Activated naive CD4-positive, alpha-beta T cell treated with anti-CD3 and anti-CD28 coated beads for 36 hours (primary cell): ENCODE measurements around the gene CCDC149. TPM values are rescaled to one million over a fixed set of nuclear protein-coding genes. Genes with fewer than 3 reads are reported as not detected.

Experiments used
- CTCF ChIA-PET: fragments of 350-600 bp; sonication (Branson Sonifier 250); formaldehyde crosslinking; loops from one replicate; lab custom pipeline; 2021; ENCODE audit warnings: antibody characterized with exemption; lab: Charles Lee
- DNase-seq: peaks from one replicate; pipeline ENCODE4 v3.0.0-alpha.2; 2020
- H3K27ac Mint-ChIP-seq: one replicate; pipeline ENCODE4 v1.8.0; 2021; ENCODE audit warnings: mild to moderate bottlenecking, mixed read lengths
- H3K27me3 Mint-ChIP-seq: one replicate; pipeline ENCODE4 v1.8.0; 2021; ENCODE audit warnings: low read depth, mixed read lengths
- H3K36me3 Mint-ChIP-seq: one replicate; pipeline ENCODE4 v1.8.0; 2021; ENCODE audit warnings: low read depth, mixed read lengths
- H3K4me1 Mint-ChIP-seq: one replicate; pipeline ENCODE4 v1.8.0; 2021; ENCODE audit warnings: low read depth, mixed read lengths
- H3K4me3 Mint-ChIP-seq: one replicate; pipeline ENCODE4 v1.8.0; 2021; ENCODE audit warnings: mild to moderate bottlenecking, moderate library complexity, mixed read lengths
- H3K9me3 Mint-ChIP-seq: one replicate; pipeline ENCODE4 v1.8.0; 2021; ENCODE audit warnings: mixed read lengths
- intact Hi-C: fragments of 100-400 bp; cut with micrococcal nuclease; formaldehyde crosslinking; loops from one replicate; pipeline ENCODE4 v1.15.1; 2023
- total RNA-seq, 2 experiments: library from RNA; stranded (reverse); gene quantifications; one replicate each; pipeline ENCODE4 v1.2.3, GENCODE V29; 2021

CCDC149 gene
- total RNA-seq, 2 experiments from 2014 or later = not detected

DNA sequence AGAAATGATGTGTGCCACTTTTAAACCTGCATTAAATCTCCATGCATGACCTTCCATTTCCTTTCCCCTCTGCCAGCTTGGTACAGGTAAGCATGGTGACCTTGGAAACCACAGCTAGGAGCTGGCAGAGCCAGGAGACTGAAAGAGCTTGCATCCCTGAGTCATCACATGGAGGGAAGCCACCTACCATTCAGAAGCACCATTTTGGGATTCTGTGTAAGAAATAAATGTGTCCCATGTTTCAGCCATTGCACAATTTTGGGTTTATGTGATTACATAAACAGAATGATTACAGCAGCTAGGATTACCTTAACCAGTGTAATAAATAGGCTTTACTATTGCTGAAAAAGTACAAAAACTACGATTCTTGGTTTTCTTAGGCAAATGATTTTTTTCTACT lies 17.3 kb upstream of the CCDC149 start:
- intact Hi-C loops = no loop called here
- Mint-ChIP-seq H3K36me3 (no peaks in the 10 kb centered on the region), H3K4me3 (no peak overlapping the region), H3K27me3 (peaks cover 8% of the 10 kb centered on the region), H3K4me1 (no peaks in the 10 kb centered on the region), H3K27ac (no peak overlapping the region), H3K9me3 (no peaks in the 10 kb centered on the region)
- CTCF ChIA-PET = no interaction called here
- no peak for DNase-seq

DNA sequence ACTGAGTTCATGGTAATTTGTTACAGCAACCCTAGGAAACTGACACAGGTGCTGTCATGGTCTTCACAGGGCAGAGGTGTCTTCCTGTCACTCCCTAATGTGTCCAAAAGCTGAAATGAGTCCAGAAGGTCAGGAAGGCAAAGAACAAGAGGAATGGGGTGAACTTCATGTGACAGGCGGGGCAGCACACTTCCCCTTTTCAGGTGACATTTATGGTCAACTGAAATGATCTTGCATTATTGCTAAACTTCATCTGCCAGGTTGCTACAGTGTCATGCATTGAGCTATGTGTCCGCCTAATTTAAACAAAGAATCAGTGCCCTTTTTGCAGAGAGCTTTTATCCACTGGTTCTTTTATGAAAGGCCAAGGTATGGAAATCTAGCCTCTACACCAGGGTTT lies 15.9 kb upstream of the CCDC149 start:
- Mint-ChIP-seq H3K4me3 (no peak overlapping the region), H3K27me3 (peaks cover 8% of the 10 kb centered on the region)

DNA sequence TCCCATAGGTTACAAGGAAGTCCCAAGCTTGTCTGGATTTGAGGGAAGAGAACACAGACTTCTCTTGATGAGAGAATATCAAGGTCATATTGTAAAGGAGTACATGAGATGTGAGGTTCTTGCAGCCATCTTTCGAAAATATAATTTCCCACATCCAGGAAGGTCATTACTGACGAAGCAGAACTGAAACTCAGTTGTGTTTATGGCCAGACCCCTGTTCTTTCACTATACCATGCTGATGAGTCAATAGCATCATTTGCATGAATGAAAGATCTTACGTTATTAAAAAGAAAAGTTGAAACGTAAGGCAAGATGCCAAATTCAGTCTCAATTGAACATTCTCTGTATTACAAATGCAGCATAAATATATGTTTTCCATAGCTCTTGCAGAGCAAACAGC lies 14.2 kb upstream of the CCDC149 start:
- CTCF ChIA-PET = no interaction called here
- Mint-ChIP-seq H3K4me1 (no peaks in the 10 kb centered on the region), H3K36me3 (no peaks in the 10 kb centered on the region), H3K4me3 (no peak overlapping the region), H3K27ac (no peak overlapping the region), H3K9me3 (no peaks in the 10 kb centered on the region), H3K27me3 (peaks cover 11% of the 10 kb centered on the region)
- intact Hi-C loops = no loop called here
- no peak for DNase-seq

More for the DNA sequence above, 15.9 kb upstream of the CCDC149 start:
- Mint-ChIP-seq H3K4me1 (no peaks in the 10 kb centered on the region), H3K9me3 (no peaks in the 10 kb centered on the region), H3K36me3 (no peaks in the 10 kb centered on the region), H3K27ac (no peak overlapping the region)
- intact Hi-C loops = no loop called here
- CTCF ChIA-PET = no interaction called here
- no peak for DNase-seq

DNA sequence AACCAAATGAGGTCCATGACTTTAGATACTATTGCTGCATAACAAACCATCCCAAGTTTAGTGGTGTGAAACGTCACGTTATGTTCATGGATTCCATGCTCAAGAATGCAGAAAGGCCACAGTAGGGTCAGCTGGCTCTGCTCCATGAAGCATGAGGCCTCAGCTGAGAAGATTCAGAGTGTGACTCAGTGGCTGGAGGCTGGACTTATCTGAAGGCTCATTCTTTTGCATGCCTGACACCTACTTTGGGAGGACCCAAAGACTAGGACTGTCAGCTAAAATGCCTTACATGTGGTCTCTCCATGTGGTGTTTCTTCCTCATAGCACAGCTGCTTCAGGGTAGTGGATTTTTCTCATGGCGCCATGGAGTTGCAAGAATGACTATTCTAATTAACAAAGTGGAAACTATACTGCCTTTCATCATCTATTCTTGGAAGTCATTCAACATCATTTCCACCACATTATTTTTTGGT lies 11.5 kb upstream of the CCDC149 start:
- intact Hi-C loops = no loop called here
- DNase-seq = no peak
- Mint-ChIP-seq H3K27me3 (peaks cover 7% of the 10 kb centered on the region), H3K9me3 (peaks cover 2% of the 10 kb centered on the region), H3K4me1 (no peaks in the 10 kb centered on the region), H3K4me3 (no peak overlapping the region), H3K36me3 (no peaks in the 10 kb centered on the region), H3K27ac (no peak overlapping the region)
- CTCF ChIA-PET = no interaction called here

DNA sequence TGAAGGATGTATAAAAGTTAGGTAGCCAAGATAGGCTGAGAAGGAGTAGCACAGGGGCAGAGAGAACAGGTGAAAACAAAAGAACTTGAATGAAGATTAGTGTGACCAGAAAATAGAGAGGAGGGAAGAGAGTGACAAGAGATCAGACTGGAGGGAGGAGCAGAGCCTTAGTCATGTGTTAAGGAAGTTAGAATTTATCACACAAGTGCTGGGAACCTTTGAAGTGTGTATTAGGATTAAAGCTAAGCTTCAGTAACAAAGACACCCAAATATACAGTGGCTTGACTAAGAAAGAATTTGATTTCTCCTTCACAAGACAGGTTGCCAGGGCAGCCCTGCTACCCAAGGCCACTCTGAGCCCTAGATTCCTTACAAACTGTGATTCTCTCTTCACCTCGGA lies 10.7 kb upstream of the CCDC149 start:
- intact Hi-C loops = no loop called here
- Mint-ChIP-seq H3K4me1 (no peaks in the 10 kb centered on the region), H3K27me3 (peaks cover 9% of the 10 kb centered on the region), H3K27ac (no peak overlapping the region), H3K9me3 (peaks cover 3% of the 10 kb centered on the region), H3K4me3 (no peak overlapping the region), H3K36me3 (no peaks in the 10 kb centered on the region)
- DNase-seq = no peak
- CTCF ChIA-PET = no interaction called here

DNA sequence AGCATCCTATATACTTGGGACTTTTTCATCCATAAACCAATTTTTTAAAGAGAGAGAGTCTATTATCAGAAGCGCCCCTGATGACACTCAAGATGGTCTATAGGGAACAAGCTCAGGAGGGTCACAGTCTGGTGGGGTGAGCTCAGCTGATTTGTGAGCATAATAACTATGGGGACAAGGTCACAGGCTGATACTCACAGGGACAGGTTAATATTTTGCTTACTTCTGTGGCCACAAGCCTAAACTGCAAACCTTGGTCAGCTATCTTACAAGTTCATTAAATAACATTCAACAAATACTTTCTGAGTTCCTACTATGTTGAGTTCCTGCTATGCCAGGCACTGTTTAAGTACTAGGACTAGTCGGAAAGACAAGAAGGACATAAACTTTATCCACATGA lies 10.2 kb upstream of the CCDC149 start:
- Mint-ChIP-seq H3K27ac (no peak overlapping the region), H3K9me3 (peaks cover 3% of the 10 kb centered on the region), H3K4me3 (no peak overlapping the region), H3K4me1 (no peaks in the 10 kb centered on the region), H3K27me3 (peaks cover 9% of the 10 kb centered on the region), H3K36me3 (no peaks in the 10 kb centered on the region)
- intact Hi-C loops = no loop called here
- DNase-seq = no peak
- CTCF ChIA-PET = no interaction called here

DNA sequence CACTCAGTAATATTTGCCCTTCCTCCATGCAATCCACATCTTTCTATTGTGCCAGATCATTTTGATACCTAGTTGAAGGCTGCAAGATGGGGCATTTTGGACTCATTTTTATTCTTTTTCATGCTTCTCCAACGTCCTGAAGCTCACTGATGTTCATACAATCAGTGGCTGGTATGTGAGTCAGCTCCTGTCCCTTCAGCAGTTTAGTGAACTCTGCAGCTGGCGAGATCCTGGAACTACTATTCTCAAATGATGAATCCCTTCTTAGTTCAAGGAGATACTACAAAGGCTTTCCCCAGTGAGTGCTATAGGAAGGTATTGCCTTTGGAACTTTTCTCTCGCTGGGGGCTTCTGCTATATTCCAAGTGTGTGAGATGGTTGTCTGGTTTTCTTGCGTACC lies 9.6 kb upstream of the CCDC149 start:
- Mint-ChIP-seq H3K36me3 (no peaks in the 10 kb centered on the region), H3K4me1 (no peaks in the 10 kb centered on the region), H3K9me3 (peaks cover 3% of the 10 kb centered on the region), H3K27me3 (peaks cover 8% of the 10 kb centered on the region), H3K27ac (no peak overlapping the region), H3K4me3 (no peak overlapping the region)
- no peak for DNase-seq
- CTCF ChIA-PET = no interaction called here
- intact Hi-C loops = no loop called here

DNA sequence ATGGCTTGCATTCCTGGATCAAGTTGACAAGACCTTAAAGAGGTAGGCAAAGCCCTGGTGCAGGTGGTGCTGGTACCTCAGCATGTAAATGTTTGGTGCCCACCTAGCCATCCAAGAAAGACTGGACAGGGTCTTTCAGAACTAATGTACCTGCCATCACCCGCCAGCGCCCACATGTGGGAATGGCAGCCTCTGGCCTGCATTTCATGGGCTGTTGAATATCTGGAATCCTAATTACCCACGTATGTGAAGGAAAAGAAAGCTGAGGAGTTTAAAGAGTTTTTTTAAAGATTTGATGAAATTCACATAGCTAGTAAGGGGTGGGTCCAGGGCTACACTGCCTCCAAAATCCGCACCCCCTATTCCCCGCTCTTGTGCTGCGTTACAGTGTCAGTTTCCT lies 8.6 kb upstream of the CCDC149 start:
- CTCF ChIA-PET = no interaction called here
- Mint-ChIP-seq H3K9me3 (peaks cover 3% of the 10 kb centered on the region), H3K27me3 (peaks cover 11% of the 10 kb centered on the region), H3K36me3 (no peaks in the 10 kb centered on the region), H3K4me3 (no peak overlapping the region), H3K27ac (no peak overlapping the region), H3K4me1 (no peaks in the 10 kb centered on the region)
- DNase-seq = no peak
- intact Hi-C loops = no loop called here

DNA sequence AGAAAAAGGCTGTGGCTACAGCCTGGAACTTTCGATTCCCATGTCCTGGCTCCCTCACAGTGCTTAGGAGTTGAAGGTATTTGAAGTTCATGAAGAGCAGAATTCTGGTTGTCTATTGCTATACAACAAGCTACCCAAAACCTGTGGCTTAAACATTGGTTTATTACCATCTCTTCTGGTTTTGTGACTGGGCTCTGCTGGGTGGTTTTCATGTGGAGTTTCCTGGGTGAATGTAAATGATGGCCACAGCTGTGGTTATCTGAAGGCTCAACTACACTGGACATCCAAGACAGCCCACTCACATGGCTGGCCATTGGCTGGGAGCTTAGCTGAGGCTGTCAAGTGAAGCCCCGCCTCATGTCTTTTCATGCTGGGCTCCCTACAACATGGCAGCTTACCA lies 7.2 kb upstream of the CCDC149 start:
- Mint-ChIP-seq H3K4me1 (no peaks in the 10 kb centered on the region), H3K36me3 (no peaks in the 10 kb centered on the region), H3K4me3 (no peak overlapping the region), H3K9me3 (peaks cover 3% of the 10 kb centered on the region), H3K27ac (no peak overlapping the region), H3K27me3 (peaks cover 17% of the 10 kb centered on the region)
- intact Hi-C loops = no loop called here
- CTCF ChIA-PET = no interaction called here
- DNase-seq = no peak

DNA sequence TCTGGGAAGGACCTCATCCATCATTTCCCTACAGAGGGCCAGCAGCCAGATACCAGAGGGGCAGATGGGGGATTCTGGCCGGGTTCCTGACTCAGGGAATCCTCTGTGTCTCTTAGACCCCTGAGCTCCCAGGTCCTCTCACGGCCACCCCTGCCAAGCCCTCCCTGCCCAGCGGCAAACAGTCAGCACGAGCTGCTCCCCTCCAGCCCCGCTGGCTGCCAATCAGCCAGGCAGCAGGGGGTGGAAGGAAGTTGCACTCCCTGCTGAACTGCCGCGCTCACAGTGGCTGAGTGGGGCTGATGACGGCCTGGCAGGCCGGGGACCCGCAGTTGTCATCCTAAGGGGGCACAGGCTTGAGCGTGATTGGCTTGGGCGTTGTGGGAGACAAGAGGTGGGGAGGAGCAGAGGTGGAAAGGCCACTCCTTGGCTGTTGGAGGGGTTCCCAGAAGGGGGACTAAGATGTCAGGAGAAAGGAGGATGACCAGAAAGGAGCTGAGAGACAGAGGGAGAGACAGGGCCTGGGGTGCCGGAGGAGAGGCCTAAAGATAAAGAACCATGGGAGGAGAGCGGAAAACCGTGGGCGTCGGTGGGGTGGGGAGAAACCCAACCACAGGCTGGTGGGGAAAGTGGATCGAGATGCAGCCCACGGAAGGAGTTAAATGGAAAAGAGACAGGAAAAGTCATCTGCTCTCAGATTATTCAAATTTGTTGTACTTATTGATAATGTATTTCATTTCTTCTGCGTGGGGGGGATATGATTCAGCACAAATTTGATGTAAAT lies 4.4 kb upstream of the CCDC149 start:
- Mint-ChIP-seq H3K27me3 (peaks cover 31% of the 10 kb centered on the region), H3K36me3 (peaks cover 1% of the 10 kb centered on the region), H3K4me3 (no peak overlapping the region), H3K27ac (no peak overlapping the region), H3K9me3 (peaks cover 3% of the 10 kb centered on the region), H3K4me1 (peaks cover 2% of the 10 kb centered on the region)
- intact Hi-C loops = no loop called here
- CTCF ChIA-PET = interaction anchor here (0.6 kb wide), 1 partner anchor 562 kb away, joined by 3 read pairs; no protein-coding TSS in a partner anchor
- DNase-seq = no peak

DNA sequence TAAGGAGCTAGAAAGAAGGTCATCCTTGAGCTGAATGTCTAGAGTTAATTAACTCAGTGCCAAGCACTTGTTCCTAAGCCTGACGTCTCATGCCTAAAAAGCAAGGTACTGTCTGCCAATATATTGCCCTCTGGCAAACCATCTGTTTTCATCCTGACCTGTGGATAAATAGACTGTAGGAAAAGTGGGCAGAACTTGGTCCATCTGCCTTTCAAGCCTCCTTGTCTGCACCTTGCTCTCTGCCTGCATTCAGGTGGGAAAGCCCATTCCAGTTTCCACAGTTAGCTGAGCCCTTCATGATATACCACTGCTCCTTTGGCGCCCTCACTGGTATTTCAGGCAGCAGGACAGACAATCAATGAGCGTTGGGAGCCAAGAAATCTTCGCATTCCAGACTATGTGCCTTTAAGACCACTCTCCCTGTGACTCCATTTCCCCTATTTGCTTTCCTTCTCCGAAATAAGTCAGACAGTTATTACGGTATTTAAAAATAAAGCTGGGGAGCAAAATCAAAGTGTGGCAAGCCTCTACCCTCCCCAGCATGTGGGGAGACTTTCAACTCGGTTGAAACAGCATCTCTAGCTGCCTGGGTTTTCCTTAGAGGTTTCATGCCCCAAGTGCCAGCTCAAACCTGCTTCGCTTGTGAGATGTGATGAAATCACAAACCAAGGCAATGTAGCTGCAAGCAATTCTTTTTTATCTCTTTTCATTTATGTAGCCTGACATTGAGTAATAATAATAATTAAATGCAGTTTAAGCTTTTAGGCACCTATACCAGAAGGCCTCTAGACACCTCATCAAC lies 2.5 kb upstream of the CCDC149 start:
- Mint-ChIP-seq H3K36me3 (peaks cover 1% of the 10 kb centered on the region), H3K9me3 (peaks cover 3% of the 10 kb centered on the region), H3K4me1 (peaks cover 2% of the 10 kb centered on the region), H3K27me3 (peaks cover 43% of the 10 kb centered on the region), H3K4me3 (no peak overlapping the region), H3K27ac (no peak overlapping the region)
- DNase-seq = no peak
- CTCF ChIA-PET = interaction anchor here (1.5 kb wide), 1 partner anchor 452 kb away, joined by 3 read pairs; no protein-coding TSS in a partner anchor
- intact Hi-C loops = no loop called here

DNA sequence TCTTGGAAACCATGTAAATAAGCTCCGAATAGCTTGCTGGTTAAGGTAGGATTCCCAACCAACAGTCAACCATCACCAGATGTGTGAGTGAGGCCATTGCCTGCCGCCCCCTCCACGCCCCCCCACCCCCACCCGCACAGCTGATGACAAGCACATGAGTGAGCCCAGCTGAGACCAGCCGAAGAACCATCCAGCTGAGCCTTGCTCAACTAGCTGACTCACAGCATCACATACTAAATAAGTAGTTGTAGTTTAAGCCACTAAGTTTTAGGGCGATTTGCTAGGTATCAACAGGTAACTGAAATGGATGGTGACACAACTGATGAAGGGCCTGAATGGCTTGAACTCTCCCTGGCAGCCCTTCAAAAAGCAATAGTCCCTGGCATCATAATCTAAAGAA lies 1.6 kb upstream of the CCDC149 start:
- CTCF ChIA-PET = interaction anchor here (1.5 kb wide), 1 partner anchor 453 kb away, joined by 3 read pairs; no protein-coding TSS in a partner anchor
- Mint-ChIP-seq H3K36me3 (peaks cover 1% of the 10 kb centered on the region), H3K27ac (no peak overlapping the region), H3K4me1 (peaks cover 2% of the 10 kb centered on the region), H3K9me3 (peaks cover 4% of the 10 kb centered on the region), H3K27me3 (peaks cover 43% of the 10 kb centered on the region), H3K4me3 (no peak overlapping the region)
- intact Hi-C loops = no loop called here
- DNase-seq = no peak
